ENCODE results near the gene DOCK3.

The DOCK3 gene

DNA sequence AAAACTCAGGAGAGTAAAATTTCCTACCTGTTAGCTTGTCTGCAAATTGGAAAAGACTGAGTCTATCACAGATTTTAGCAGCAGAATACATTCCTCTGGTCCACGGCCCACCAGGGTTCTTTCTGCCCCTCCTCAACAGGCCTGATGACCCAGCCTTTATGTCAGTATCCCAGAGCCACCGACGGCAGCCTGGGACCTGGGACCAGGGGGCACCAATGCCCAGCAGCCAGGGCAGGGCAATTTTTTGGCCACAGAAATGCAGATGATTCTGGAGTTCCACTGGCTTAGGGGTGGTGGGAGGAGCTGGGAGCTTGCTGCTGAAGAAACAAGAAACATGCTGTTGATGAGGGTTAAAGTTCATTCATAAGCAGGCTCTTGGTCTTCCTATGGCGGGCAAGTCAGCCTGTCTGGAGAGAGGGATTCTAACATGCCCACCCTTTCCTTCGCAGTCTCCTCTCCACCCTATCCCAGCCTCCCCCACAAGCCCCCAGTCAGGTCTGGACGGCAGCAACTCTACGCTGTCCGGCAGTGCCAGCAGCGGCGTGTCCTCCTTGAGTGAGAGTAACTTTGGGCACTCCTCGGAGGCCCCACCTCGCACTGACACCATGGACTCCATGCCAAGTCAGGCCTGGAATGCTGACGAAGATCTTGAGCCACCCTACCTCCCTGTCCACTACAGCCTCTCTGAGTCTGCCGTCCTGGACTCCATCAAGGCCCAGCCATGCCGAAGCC lies 706.0 kb downstream of the DOCK3 start:
- FAIRE-seq, result no peak
- DNase-seq (ENCODE audit: insufficient read length, low spot score), result no peak
- no peak for TF ChIP-seq SPI1 (IDR thresholded peaks at IDR 0.05; ENCODE audit: low read depth, low read length)
- no peak for TF ChIP-seq PAX5 (IDR thresholded peaks at IDR 0.05; ENCODE audit: insufficient read depth, low read length, severe bottlenecking)
- no peak for TF ChIP-seq TAF1 (IDR thresholded peaks at IDR 0.05; ENCODE audit: low read depth, low read length)
- TF ChIP-seq POU2F2 (IDR thresholded peaks at IDR 0.05; ENCODE audit: low read depth, low read length), result no peak
- no peak for TF ChIP-seq POLR2A (IDR thresholded peaks at IDR 0.05; ENCODE audit: low read depth, low read length)
- no peak for TF ChIP-seq POLR2AphosphoS5 (IDR thresholded peaks at IDR 0.05; ENCODE audit: low read depth, low read length)

DNA sequence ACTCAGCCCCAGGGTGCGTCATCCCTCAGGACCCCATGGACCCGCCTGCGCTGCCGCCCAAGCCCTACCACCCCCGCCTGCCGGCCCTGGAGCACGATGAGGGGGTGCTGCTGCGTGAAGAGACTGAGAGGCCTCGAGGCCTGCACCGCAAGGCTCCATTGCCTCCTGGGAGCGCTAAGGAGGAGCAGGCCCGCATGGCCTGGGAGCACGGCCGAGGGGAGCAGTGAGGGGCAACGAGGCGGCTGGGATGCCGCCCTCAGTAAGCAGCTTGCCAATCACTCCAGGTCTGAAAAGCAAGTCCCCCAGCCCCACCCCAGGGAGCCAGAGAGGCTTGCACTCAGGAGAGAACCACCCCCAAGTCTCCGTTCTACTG lies 706.6 kb downstream of the DOCK3 start:
- DNase-seq (ENCODE audit: insufficient read length, low spot score) (no peak), FAIRE-seq (no peak)
- no peak for TF ChIP-seq POLR2AphosphoS5 (IDR thresholded peaks at IDR 0.05; ENCODE audit: low read depth, low read length)
- no peak for TF ChIP-seq POU2F2 (IDR thresholded peaks at IDR 0.05; ENCODE audit: low read depth, low read length)
- TF ChIP-seq POLR2A (IDR thresholded peaks at IDR 0.05; ENCODE audit: low read depth, low read length), result no peak
- no peak for TF ChIP-seq SPI1 (IDR thresholded peaks at IDR 0.05; ENCODE audit: low read depth, low read length)
- no peak for TF ChIP-seq PAX5 (IDR thresholded peaks at IDR 0.05; ENCODE audit: insufficient read depth, low read length, severe bottlenecking)
- TF ChIP-seq TAF1 (IDR thresholded peaks at IDR 0.05; ENCODE audit: low read depth, low read length), result no peak

DNA sequence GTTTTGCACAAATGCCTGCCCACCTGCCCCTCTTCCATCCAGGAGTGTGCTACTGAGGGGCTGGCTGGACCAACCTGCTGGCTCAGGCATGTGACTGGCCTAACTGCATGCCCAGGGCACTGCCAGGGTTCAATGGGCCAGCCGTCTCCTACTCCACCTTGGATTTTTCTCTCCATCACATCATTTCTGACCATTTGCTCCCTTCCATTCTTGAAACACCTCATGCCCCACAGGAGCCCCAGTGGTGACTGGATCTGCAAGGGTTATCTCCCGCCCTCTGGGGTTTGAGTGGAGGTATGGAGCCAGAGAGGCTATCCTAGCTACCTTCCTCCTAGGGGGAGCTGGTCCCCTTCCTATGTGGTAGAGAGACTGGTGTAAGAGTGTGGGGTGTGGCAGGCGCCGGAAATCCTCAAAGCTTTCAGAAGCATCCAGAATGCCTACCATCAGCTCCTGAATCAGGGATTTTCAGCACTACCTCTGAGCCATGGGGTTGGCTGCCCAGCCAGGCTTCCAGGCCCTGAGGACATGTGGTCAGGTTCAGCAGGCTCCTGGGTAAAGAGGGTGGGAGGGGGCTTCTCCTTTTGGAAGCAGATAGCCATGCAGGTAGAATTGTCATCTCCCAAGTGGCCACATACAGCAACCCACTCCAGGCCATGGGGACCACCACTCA lies 707.5 kb downstream of the DOCK3 start:
- DNase-seq (ENCODE audit: insufficient read length, low spot score) (no peak), FAIRE-seq (no peak)
- TF ChIP-seq POU2F2 (IDR thresholded peaks at IDR 0.05; ENCODE audit: low read depth, low read length), result no peak
- TF ChIP-seq POLR2A (IDR thresholded peaks at IDR 0.05; ENCODE audit: low read depth, low read length), result no peak

DNA sequence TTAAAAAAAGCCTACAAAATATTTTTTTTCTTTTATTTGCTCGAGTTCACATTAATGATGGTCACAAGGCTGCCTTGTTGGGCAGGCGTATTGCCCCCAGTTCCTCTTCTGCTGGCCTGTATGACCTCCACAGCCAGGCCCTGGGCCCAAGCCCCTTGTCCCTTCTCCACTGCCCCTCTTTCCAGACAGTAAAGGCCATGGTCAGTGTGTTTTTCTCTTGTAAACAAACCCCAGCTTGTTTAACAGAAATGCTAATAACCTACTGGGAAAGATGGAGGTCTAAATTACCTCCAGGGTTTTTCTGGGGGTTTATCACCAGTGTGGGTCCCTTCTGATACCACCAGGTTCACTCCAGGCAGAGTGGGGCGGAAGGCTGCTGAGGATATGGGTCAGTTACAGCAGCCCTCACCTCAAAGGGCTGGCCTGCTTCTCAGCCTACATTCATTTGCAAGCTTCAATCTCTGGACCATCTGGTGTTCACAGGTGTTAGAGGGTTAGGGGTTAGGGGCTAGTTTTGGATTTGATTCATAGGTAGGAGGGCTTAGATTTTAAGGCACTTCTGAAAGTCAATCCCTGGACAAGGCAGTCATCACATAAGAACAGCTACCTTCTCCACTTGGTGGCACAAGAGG lies 708.3 kb downstream of the DOCK3 start:
- DNase-seq (ENCODE audit: insufficient read length, low spot score), result no peak
- peak; percentile 33 for FAIRE-seq
- no peak for TF ChIP-seq POU2F2 (IDR thresholded peaks at IDR 0.05; ENCODE audit: low read depth, low read length)
- TF ChIP-seq TAF1 (IDR thresholded peaks at IDR 0.05; ENCODE audit: low read depth, low read length), result no peak
- TF ChIP-seq PAX5 (IDR thresholded peaks at IDR 0.05; ENCODE audit: insufficient read depth, low read length, severe bottlenecking), result no peak
- TF ChIP-seq POLR2A (IDR thresholded peaks at IDR 0.05; ENCODE audit: low read depth, low read length), result no peak
- no peak for TF ChIP-seq POLR2AphosphoS5 (IDR thresholded peaks at IDR 0.05; ENCODE audit: low read depth, low read length)
- no peak for TF ChIP-seq SPI1 (IDR thresholded peaks at IDR 0.05; ENCODE audit: low read depth, low read length)

DNA sequence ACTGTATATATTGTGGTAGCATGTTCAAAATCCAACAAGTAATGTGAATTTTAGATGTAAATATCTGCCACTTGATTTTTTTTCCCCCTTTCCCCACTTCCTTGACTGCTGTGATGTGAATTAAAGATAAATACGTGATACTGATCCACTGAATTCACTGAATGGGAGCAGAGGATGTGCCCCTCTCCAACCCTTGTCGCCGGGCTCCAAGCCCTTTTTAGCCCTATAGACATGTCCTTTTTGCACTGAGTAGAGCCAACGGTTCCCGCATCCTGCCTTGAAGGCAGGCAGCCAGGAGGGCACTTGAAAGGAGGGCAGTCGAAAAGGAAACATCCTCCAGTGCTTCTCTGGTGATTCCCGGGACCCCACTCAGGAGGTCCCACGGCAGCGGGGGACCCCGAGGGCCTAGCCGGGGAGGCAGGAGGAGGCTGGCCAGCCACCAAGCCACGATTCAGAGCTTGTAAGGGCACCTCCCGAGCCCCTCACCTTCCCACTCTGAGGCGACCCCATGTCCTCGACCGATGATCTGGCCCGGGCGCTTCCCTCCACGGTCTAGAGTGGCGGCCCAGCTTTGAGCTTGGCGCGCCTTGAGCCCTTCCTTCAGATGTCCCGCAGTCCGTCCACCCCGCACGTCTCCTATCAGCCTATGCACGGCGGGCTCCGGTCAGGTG lies 709.5 kb downstream of the DOCK3 start:
- TF ChIP-seq POLR2A (IDR thresholded peaks at IDR 0.05; ENCODE audit: low read depth, low read length), result no peak
- no peak for TF ChIP-seq TAF1 (IDR thresholded peaks at IDR 0.05; ENCODE audit: low read depth, low read length)
- TF ChIP-seq POU2F2 (IDR thresholded peaks at IDR 0.05; ENCODE audit: low read depth, low read length), result no peak
- TF ChIP-seq PAX5 (IDR thresholded peaks at IDR 0.05; ENCODE audit: insufficient read depth, low read length, severe bottlenecking), result no peak
- no peak for TF ChIP-seq SPI1 (IDR thresholded peaks at IDR 0.05; ENCODE audit: low read depth, low read length)
- no peak for TF ChIP-seq POLR2AphosphoS5 (IDR thresholded peaks at IDR 0.05; ENCODE audit: low read depth, low read length)
- DNase-seq (ENCODE audit: insufficient read length, low spot score) (no peak), FAIRE-seq (no peak)

DNA sequence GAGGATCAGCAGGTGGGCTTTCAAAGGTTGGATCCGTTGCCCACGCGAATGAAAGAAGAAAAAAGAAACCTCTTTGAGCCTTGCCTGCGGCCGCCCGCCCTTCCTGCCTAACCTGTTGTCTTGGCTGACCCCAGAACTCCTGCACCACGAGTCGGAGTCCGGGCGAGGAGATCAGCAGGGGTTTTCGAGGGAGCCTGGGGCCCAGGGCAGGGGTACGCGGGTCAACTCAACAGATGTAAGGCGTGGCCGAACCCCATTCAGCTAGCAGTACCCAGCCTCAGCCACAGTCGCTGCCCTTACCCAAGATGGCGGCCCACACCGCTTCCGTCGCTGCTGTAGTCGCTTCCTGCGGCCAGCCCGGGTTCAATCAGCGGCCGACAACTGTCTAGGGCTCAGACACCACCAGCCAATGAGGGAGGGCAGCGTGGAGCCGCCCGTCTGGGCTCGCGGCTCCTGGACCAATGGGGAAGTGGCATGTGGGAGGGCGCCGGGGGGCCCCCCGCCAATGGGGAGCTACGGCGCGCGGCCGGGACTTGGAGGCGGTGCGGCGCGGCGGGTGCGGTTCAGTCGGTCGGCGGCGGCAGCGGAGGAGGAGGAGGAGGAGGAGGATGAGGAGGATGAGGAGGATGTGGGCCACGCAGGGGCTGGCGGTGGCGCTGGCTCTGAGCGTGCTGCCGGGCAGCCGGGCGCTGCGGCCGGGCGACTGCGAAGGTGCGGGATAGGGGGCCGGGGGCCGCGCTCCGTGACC lies 710.2 kb downstream of the DOCK3 start, which contains the start of gene MANF:
Gene MANF, plus strand, starts transcription at position 566 of the 748 bp plus-strand sequence. Its CDS starts 52 bp downstream, at position 618.
- FAIRE-seq (peak; percentile 100), DNase-seq (ENCODE audit: insufficient read length, low spot score) (peak; percentile 100)
- no peak; the same call in 1 of the 2 replicates for TF ChIP-seq POU2F2 (IDR thresholded peaks at IDR 0.05; ENCODE audit: low read depth, low read length)
- peak; percentile 72 for TF ChIP-seq TAF1 (IDR thresholded peaks at IDR 0.05; ENCODE audit: low read depth, low read length)
- TF ChIP-seq POLR2A (IDR thresholded peaks at IDR 0.05; ENCODE audit: low read depth, low read length), result peak; percentile 81
- no peak for TF ChIP-seq PAX5 (IDR thresholded peaks at IDR 0.05; ENCODE audit: insufficient read depth, low read length, severe bottlenecking)
- peak; percentile 89 for TF ChIP-seq POLR2AphosphoS5 (IDR thresholded peaks at IDR 0.05; ENCODE audit: low read depth, low read length)
- peak; percentile 33; the same call in 1 of the 2 replicates for TF ChIP-seq SPI1 (IDR thresholded peaks at IDR 0.05; ENCODE audit: low read depth, low read length)

DNA sequence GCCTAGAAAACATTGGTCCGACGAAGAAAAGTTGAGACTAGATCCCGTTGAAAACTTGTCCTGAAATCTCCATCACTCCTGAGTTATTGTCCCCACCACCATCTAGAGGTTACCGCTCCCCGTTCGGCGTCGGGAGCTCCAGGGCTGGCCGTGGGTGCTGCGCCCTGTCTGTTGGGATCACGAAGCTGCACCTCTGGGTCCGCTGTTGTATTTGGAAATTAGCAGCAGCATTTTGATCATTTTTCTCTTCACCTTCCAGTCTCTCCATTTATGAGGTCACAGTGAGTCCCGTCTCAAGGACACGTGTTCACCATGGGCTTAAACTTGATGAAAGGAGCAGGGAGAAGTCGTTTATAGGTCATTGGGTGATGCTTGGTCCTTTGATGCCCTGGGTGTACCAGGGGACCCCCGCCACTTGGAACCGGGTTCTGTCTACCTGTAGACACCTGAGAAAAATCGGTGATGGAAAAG lies 710.9 kb downstream of the DOCK3 start:
- TF ChIP-seq POU2F2 (IDR thresholded peaks at IDR 0.05; ENCODE audit: low read depth, low read length) (no peak), PAX5 (IDR thresholded peaks at IDR 0.05; ENCODE audit: insufficient read depth, low read length, severe bottlenecking) (no peak), SPI1 (IDR thresholded peaks at IDR 0.05; ENCODE audit: low read depth, low read length) (no peak)
- no peak for DNase-seq (ENCODE audit: insufficient read length, low spot score)
- FAIRE-seq, result peak; percentile 61

DNA sequence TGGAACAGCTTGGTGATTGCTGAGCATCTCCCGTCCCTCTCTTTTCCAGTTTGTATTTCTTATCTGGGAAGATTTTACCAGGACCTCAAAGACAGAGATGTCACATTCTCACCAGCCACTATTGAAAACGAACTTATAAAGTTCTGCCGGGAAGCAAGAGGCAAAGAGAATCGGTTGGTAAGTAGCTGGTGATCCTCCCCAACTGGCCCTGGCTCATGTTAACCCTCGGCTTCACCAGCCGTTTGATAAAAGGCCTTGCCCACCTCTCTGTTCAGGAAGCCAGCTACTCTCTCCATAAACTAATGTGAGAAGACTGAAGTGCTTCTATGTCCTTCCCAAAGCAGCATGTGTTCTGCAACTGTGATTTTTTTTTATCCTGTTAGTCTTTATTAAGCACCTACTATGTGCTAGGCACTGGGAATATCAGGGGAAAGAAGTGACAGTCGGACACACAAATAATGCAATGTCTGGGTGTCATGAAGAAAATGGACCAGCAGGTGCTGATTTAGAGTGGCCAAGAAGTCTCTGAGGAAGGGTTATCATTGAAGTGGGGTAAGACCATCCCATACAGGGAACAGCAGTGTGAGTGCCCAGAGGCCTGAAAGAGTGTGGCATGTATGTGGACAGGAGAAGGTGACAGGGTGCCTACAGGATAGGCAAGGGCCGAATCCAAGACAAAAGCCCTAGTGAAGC lies 711.6 kb downstream of the DOCK3 start:
- DNase-seq (ENCODE audit: insufficient read length, low spot score) (no peak), FAIRE-seq (peak; percentile 5)
- no peak for TF ChIP-seq POLR2A (IDR thresholded peaks at IDR 0.05; ENCODE audit: low read depth, low read length)
- TF ChIP-seq PAX5 (IDR thresholded peaks at IDR 0.05; ENCODE audit: insufficient read depth, low read length, severe bottlenecking), result no peak
- TF ChIP-seq TAF1 (IDR thresholded peaks at IDR 0.05; ENCODE audit: low read depth, low read length), result no peak
- no peak for TF ChIP-seq SPI1 (IDR thresholded peaks at IDR 0.05; ENCODE audit: low read depth, low read length)
- no peak for TF ChIP-seq POLR2AphosphoS5 (IDR thresholded peaks at IDR 0.05; ENCODE audit: low read depth, low read length)
- TF ChIP-seq POU2F2 (IDR thresholded peaks at IDR 0.05; ENCODE audit: low read depth, low read length), result no peak

Measured in GM12891 (cell line).